ENCODE data around the gene ATP8A2. TPM values are rescaled to one million over a fixed set of nuclear protein-coding genes. Genes with fewer than 3 reads are reported as not detected.

The ATP8A2 gene
- total RNA-seq, 1 experiment from 2014 or later = not detected

GRCh38 chr13:25493931-25494640 lies 122.3 kb downstream of the ATP8A2 start:
- H3K27me3 ChIP-seq (ENCODE audit: control insufficient read depth, insufficient read depth, low read length) = peaks cover 2% of the 10 kb centered on the region; the same call in 1 of the 2 replicates
- TF ChIP-seq, protein P1, sequence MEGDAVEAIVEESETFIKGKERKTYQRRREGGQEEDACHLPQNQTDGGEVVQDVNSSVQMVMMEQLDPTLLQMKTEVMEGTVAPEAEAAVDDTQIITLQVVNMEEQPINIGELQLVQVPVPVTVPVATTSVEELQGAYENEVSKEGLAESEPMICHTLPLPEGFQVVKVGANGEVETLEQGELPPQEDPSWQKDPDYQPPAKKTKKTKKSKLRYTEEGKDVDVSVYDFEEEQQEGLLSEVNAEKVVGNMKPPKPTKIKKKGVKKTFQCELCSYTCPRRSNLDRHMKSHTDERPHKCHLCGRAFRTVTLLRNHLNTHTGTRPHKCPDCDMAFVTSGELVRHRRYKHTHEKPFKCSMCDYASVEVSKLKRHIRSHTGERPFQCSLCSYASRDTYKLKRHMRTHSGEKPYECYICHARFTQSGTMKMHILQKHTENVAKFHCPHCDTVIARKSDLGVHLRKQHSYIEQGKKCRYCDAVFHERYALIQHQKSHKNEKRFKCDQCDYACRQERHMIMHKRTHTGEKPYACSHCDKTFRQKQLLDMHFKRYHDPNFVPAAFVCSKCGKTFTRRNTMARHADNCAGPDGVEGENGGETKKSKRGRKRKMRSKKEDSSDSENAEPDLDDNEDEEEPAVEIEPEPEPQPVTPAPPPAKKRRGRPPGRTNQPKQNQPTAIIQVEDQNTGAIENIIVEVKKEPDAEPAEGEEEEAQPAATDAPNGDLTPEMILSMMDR (IDR thresholded peaks at IDR 0.05) = no peak
- TF ChIP-seq SIN3A (IDR thresholded peaks at IDR 0.05; ENCODE audit: borderline replicate concordance, insufficient read depth, low read depth, low read length) (no peak), REST (IDR thresholded peaks at IDR 0.05; ENCODE audit: insufficient read depth in 1 of 2, low read depth in 2 of 2, low read length in 1 of 2) (peak; percentile 59 to 75; a peak in 3 of 4 replicates)
- no TSS peak for BruUV-seq (replicated peaks)
- CTCF ChIA-PET = no interaction called here
- DNase-seq (ENCODE audit: low read depth, low spot score) = no peak
- POLR2A ChIA-PET = no interaction called here
- H3K4me3 ChIP-seq (ENCODE audit: low read depth in 2 of 2, low read length in 2 of 2) = no peak overlapping the region
- no peaks in the 10 kb centered on the region for H3K4me1 ChIP-seq (ENCODE audit: control insufficient read depth, insufficient read depth, low read length)
- no peak overlapping the region for H3K27ac ChIP-seq (ENCODE audit: low read length)
- H3K9me3 ChIP-seq (ENCODE audit: control insufficient read depth, insufficient read depth, low read depth, low read length) = no peaks in the 10 kb centered on the region
- no peak for ATAC-seq
- in situ Hi-C loops (cut with HindIII; ENCODE audit: low pct_unique_long_range_greater_than_20kb, low sequenced_read_pairs) = no loop called here
- intact Hi-C loops (cut with micrococcal nuclease; ENCODE audit: unreplicated experiment) = no loop called here
- no peaks in the 10 kb centered on the region for H3K36me3 ChIP-seq (ENCODE audit: control insufficient read depth, insufficient read depth, low read length)

DNA sequence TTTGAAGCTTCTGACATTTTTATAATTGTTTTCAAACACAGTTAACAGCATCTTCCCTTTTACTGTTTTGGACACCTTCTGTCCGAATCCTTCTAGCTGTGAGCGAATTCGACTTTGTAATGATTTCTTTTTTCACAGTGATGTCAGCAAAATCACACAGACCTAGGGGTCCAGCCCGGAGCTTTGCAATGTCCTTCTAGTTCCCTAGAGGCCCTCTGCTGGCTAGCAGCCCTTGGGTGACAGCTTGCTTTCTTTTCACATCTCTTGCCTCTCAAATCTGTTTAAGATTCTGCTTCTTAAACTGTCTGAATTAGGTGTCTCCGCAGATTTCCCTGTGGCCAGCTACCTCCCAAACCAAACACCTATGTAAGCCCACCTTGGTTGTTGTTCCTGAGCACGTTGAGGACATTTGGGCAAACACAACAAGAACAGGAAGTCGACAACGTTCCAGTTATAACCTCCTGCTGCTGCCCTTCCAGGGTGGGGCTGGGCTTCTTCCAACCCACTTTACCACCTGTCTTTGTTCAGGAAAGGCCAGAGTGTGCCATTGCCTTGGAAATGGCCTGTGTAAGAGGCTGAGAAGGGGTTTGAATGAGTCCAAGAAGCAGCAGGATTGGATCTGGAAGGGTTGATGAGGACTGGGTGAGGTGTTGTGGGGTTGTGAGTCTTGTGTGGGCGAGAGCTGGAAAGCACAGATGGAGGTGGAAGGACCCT lies 123.1 kb downstream of the ATP8A2 start:
- Histone ChIP-seq H3K27ac (ENCODE audit: low read length) (no peak overlapping the region), H3K27me3 (ENCODE audit: control insufficient read depth, insufficient read depth, low read length) (peaks cover 2% of the 10 kb centered on the region; the same call in 1 of the 2 replicates), H3K36me3 (ENCODE audit: control insufficient read depth, insufficient read depth, low read length) (no peaks in the 10 kb centered on the region), H3K4me1 (ENCODE audit: control insufficient read depth, insufficient read depth, low read length) (no peaks in the 10 kb centered on the region), H3K4me3 (ENCODE audit: low read depth in 2 of 2, low read length in 2 of 2) (no peak overlapping the region), H3K9me3 (ENCODE audit: control insufficient read depth, insufficient read depth, low read depth, low read length) (no peaks in the 10 kb centered on the region)
- in situ Hi-C loops (cut with HindIII; ENCODE audit: low pct_unique_long_range_greater_than_20kb, low sequenced_read_pairs) (no loop called here), intact Hi-C loops (cut with micrococcal nuclease; ENCODE audit: unreplicated experiment) (no loop called here)
- DNase-seq (ENCODE audit: low read depth, low spot score) (no peak), ATAC-seq (no peak)
- CTCF ChIA-PET = no interaction called here
- TF ChIP-seq REST (IDR thresholded peaks at IDR 0.05; ENCODE audit: insufficient read depth in 1 of 2, low read depth in 2 of 2, low read length in 1 of 2) (no peak), SIN3A (IDR thresholded peaks at IDR 0.05; ENCODE audit: borderline replicate concordance, insufficient read depth, low read depth, low read length) (no peak), TCF7L2 (IDR thresholded peaks at IDR 0.05; ENCODE audit: low read depth, low read length) (no peak), POLR2AphosphoS5 (IDR thresholded peaks at IDR 0.05; ENCODE audit: low read depth, low read length) (no peak)
- BruUV-seq (replicated peaks) = no TSS peak
- POLR2A ChIA-PET = no interaction called here

Measured in Panc1 (cell line).